Coronary artery (tissue), 2 donors: Measurements from ENCODE around the gene PRKRA.

Experiments used
- DNase-seq: peaks from one replicate; pipeline ENCODE4 v3.0.0-alpha.2; 2017; ENCODE audit warnings: low spot score
- H3K27ac ChIP-seq, 2 donors: fragments of 200-600 bp; sonication (generic); one replicate each; pipeline ENCODE4 v1.5.1; 2016 to 2019
- H3K4me3 ChIP-seq: fragments of 200-600 bp; sonication (generic); 2 replicates; pipeline ENCODE4 v1.5.1; 2016; ENCODE audit warnings: mild to moderate bottlenecking, moderate library complexity
- CTCF ChIP-seq: fragments of 200-600 bp; sonication (generic); IDR thresholded peaks from one replicate; pipeline ENCODE4 v1.5.1; 2019; ENCODE audit warnings: antibody characterized with exemption

The PRKRA gene

GRCh38 chr2:178450774-178451525, at the start of gene PRKRA, which contains the start of gene PJVK:
PRKRA (minus strand) TSS chr2:178451175; CDS start chr2:178451030, 145 bp downstream.
PJVK (plus strand) TSS chr2:178451378; CDS start chr2:178453410, 2,032 bp downstream.
- Histone ChIP-seq H3K4me3 (peak within 1 kb of the TSS; percentile 98), H3K27ac (peak within 1 kb of the TSS; percentile 97 to 100)
- TF ChIP-seq CTCF, result no peak
- peak; percentile 99 for DNase-seq

GRCh38 chr2:178499640-178500039, 48.7 kb upstream of the PRKRA start:
- TF ChIP-seq CTCF, result no peak
- Histone ChIP-seq H3K27ac (no peak overlapping the region), H3K4me3 (no peak overlapping the region)
- DNase-seq, result no peak

GRCh38 chr2:178498137-178498536, 47.2 kb upstream of the PRKRA start:
- Histone ChIP-seq H3K27ac (no peak overlapping the region), H3K4me3 (no peak overlapping the region)
- no peak for DNase-seq
- TF ChIP-seq CTCF, result no peak

GRCh38 chr2:178496049-178496448, 45.1 kb upstream of the PRKRA start:
- no peak for TF ChIP-seq CTCF
- DNase-seq, result no peak
- H3K4me3 ChIP-seq, result no peak overlapping the region

GRCh38 chr2:178491612-178492011, 40.6 kb upstream of the PRKRA start:
- no peak for DNase-seq
- H3K4me3 ChIP-seq, result no peak overlapping the region
- no peak for TF ChIP-seq CTCF
- no peak overlapping the region for H3K27ac ChIP-seq

More at GRCh38 chr2:178496049-178496448, 45.1 kb upstream of the PRKRA start:
- H3K27ac ChIP-seq, result no peak overlapping the region

- H3K27ac ChIP-seq, result no peak overlapping the region
- TF ChIP-seq CTCF, result no peak
- no peak overlapping the region for H3K4me3 ChIP-seq
- DNase-seq, result no peak
Measured at GRCh38 chr2:178485356-178485755, 34.4 kb upstream of the PRKRA start.
